GM12878 (cell line): ENCODE data around the gene EXOC4. TPM values are rescaled to one million over a fixed set of nuclear protein-coding genes. Genes with fewer than 3 reads are reported as not detected.

Experiments used
- ATAC-seq: fragments of 200-7000 bp; cut with Tn5 transposase; 3 replicates; pipeline ENCODE4 v1.9.1; 2020; ENCODE audit warnings: mild to moderate bottlenecking, moderate library complexity
- BruUV-seq: library from RNA; stranded (reverse); fragments of 400-500 nt; replicated peaks from 2 replicates; lab custom pipeline; 2021; lab: Mats Ljungman, UMichigan
- CTCF ChIA-PET: fragments of 300-600 bp; sonication (Branson Sonifier 250); formaldehyde crosslinking; extraction: SDS; loops from one replicate; lab custom pipeline; 2021; ENCODE audit warnings: inconsistent platforms; lab: Yijun Ruan, JAX
- POLR2A ChIA-PET: fragments of 350-600 bp; formaldehyde crosslinking; extraction: SDS; loops from one replicate; lab custom pipeline; 2021; ENCODE audit warnings: inconsistent platforms; lab: Charles Lee
- RAD21 ChIA-PET: fragments of 300-600 bp; sonication (Branson Sonifier 250); formaldehyde crosslinking; loops from one replicate; lab custom pipeline; 2023; ENCODE audit warnings: antibody characterized with exemption; ENCODE audit not compliant: unreplicated experiment; lab: Charles Lee
- SMC1A ChIA-PET: fragments of 300-600 bp; sonication (Branson Sonifier 250); formaldehyde crosslinking; loops from one replicate; lab custom pipeline; 2023; ENCODE audit not compliant: unreplicated experiment, uncharacterized antibody; lab: Charles Lee
- DNase-seq: peaks from one replicate; pipeline ENCODE4 v3.0.0-alpha.2; 2011; ENCODE audit warnings: low read depth, low spot score
- FAIRE-seq: peaks from 3 replicates; lab custom pipeline; 2011; peaks lifted over from hg19 to GRCh38; lab: Jason Lieb, UNC
- H2AFZ ChIP-seq: 2 replicates; pipeline ENCODE4 v1.6.0; 2011; ENCODE audit warnings: low read depth, low read length, control low read depth; ENCODE audit not compliant: control insufficient read depth
- H3K27ac ChIP-seq: 2 replicates; pipeline ENCODE4 v1.5.1; 2011; ENCODE audit warnings: control low read depth; ENCODE audit not compliant: control insufficient read depth, insufficient read depth
- H3K27me3 ChIP-seq, 2 experiments: replicated peaks in 1 of 2; 2 replicates each; pipeline versions ENCODE4 v1.6.0 to v1.6.1; 2011; ENCODE audit warnings: low read length in 1 of 2; ENCODE audit not compliant: control insufficient read depth in 2 of 2, insufficient read depth in 2 of 2
- H3K36me3 ChIP-seq, 2 experiments: 2 replicates each; pipeline ENCODE4 v1.5.1; 2011; ENCODE audit warnings: low read length in 1 of 2; ENCODE audit not compliant: control insufficient read depth in 2 of 2, insufficient read depth in 2 of 2
- H3K4me1 ChIP-seq: 2 replicates; pipeline ENCODE4 v1.6.1; 2011; ENCODE audit warnings: mild to moderate bottlenecking, low read length, moderate library complexity, mixed read lengths; ENCODE audit not compliant: control insufficient read depth, insufficient read depth
- H3K4me2 ChIP-seq: 2 replicates; pipeline ENCODE4 v1.6.0; 2011; ENCODE audit warnings: control low read depth; ENCODE audit not compliant: control insufficient read depth, insufficient read depth
- H3K4me3 ChIP-seq: fragments of 200-600 bp; sonication (generic); 2 replicates; pipeline ENCODE4 v1.5.1; 2016
- H3K79me2 ChIP-seq: 2 replicates; pipeline ENCODE4 v1.6.0; 2011; ENCODE audit warnings: low read length; ENCODE audit not compliant: control insufficient read depth, insufficient read depth
- H3K9ac ChIP-seq: 2 replicates; pipeline ENCODE4 v1.8.0; 2011; ENCODE audit warnings: low read length, control low read depth, mixed read lengths; ENCODE audit not compliant: control insufficient read depth, insufficient read depth
- H3K9me3 ChIP-seq: replicated peaks from 3 replicates; pipeline ENCODE4 v1.5.1; 2011; ENCODE audit warnings: mild to moderate bottlenecking, low read length; ENCODE audit not compliant: control insufficient read depth, insufficient read depth
- H4K20me1 ChIP-seq: 2 replicates; pipeline ENCODE4 v1.6.0; 2011; ENCODE audit not compliant: control insufficient read depth, insufficient read depth
- ATF7 ChIP-seq: fragments of 450-650 bp; IDR thresholded peaks from 2 replicates; pipeline ENCODE4 v1.6.1; 2016; ENCODE audit warnings: low read depth, mild to moderate bottlenecking
- CBX3 ChIP-seq: fragments of 200-600 bp; sonication (generic); IDR thresholded peaks from 2 replicates; pipeline ENCODE4 v1.6.1; 2016; ENCODE audit warnings: low read depth, borderline replicate concordance
- CHD4 ChIP-seq: fragments of 200-600 bp; sonication (generic); IDR thresholded peaks from 2 replicates; pipeline ENCODE4 v1.6.1; 2016; ENCODE audit warnings: mild to moderate bottlenecking
- GABPA ChIP-seq: IDR thresholded peaks from 2 replicates; pipeline ENCODE4 v1.6.1; 2014; ENCODE audit warnings: antibody characterized with exemption, low read depth, mild to moderate bottlenecking, inconsistent platforms
- NBN ChIP-seq: fragments of 450-650 bp; IDR thresholded peaks from 2 replicates; pipeline ENCODE4 v1.6.1; 2016
- SMAD5 ChIP-seq: IDR thresholded peaks from 2 replicates; pipeline ENCODE4 v1.6.1; 2016; ENCODE audit warnings: antibody characterized with exemption, low read depth
- SP1 ChIP-seq: IDR thresholded peaks from one replicate; pipeline ENCODE4 v1.6.1; 2011; ENCODE audit warnings: low read depth, low read length
- SPI1 ChIP-seq: IDR thresholded peaks from 2 replicates; pipeline ENCODE4 v1.6.1; 2011; ENCODE audit warnings: low read depth, mild to moderate bottlenecking, low read length, moderate library complexity, borderline replicate concordance; ENCODE audit not compliant: insufficient read depth
- TBL1XR1 ChIP-seq: IDR thresholded peaks from 2 replicates; pipeline ENCODE4 v1.6.1; 2012; ENCODE audit warnings: low read depth, low read length, improper control_type of control experiment
- YY1 ChIP-seq: IDR thresholded peaks from 2 replicates; pipeline ENCODE4 v1.6.1; 2011; ENCODE audit warnings: low read depth, mild to moderate bottlenecking, low read length
- WGBS: methylation state at CpG from one replicate; pipeline ENCODE4 v1.1.6; 2016; ENCODE audit warnings: low lambda C conversion rate; ENCODE audit not compliant: insufficient replicate concordance, insufficient coverage; ENCODE audit errors: missing lambda C conversion rate; 5-methylcytosine and 5-hydroxymethylcytosine counted together
- in situ Hi-C: fragments of 300-500 bp; cut with MboI; formaldehyde crosslinking; loops from 9 replicates; pipeline ENCODE4 v1.14.3; 2018; ENCODE audit warnings: mixed read lengths
- intact Hi-C: fragments of 100-400 bp; cut with micrococcal nuclease; formaldehyde crosslinking; loops from one replicate; pipeline ENCODE4 v1.14.2; 2022; ENCODE audit not compliant: unreplicated experiment
- polyA plus RNA-seq, 11 experiments: library from polyadenylated mRNA; depleted of rRNA in 4 of 11; unstranded in 6 of 11; stranded (reverse) in 5 of 11; fragments of >200 nt; fragmentation: Nextera tagmentation in 4 of 11; fragmentation: Illumina TruSeq in 1 of 11; extraction: Ambion mirVana in 4 of 11; extraction: Trizol in 1 of 11; gene quantifications; 1 replicate in 1 of 11; 2 replicates in 10 of 11; pipeline versions ENCODE4 v1.2.1 to v1.2.3, GENCODE V29; 2011 to 2016; ENCODE audit warnings: inconsistent platforms in 2 of 11, missing spikeins in 2 of 11, low read depth in 1 of 11
- total RNA-seq, 4 experiments: library from RNA; depleted of rRNA in 3 of 4; stranded (reverse); fragments of >200 nt in 3 of 4; fragmentation: Illumina TruSeq in 1 of 4; extraction: Trizol in 1 of 4; gene quantifications; 2 replicates each; pipeline versions ENCODE4 v1.2.1 to v1.2.3, GENCODE V29; 2013 to 2021
- TF ChIP-seq, protein P1 (sequence below): IDR thresholded peaks from 2 replicates; pipeline ENCODE4 v1.6.1; 2011; ENCODE audit warnings: borderline replicate concordance, low read depth, mild to moderate bottlenecking, moderate library complexity, low read length; ENCODE audit not compliant: insufficient read depth, poor library complexity, severe bottlenecking
- TF ChIP-seq, protein P2 (sequence below): fragments of 450-650 bp; formaldehyde crosslinking; IDR thresholded peaks from 2 replicates; pipeline ENCODE4 v1.4.0; 2020; ENCODE audit warnings: mild to moderate bottlenecking, moderate library complexity
- TF ChIP-seq, protein P3 (sequence below): IDR thresholded peaks from 2 replicates; pipeline ENCODE4 v1.6.1; 2011; ENCODE audit warnings: mild to moderate bottlenecking, low read depth, low read length, moderate library complexity; ENCODE audit not compliant: insufficient replicate concordance
- TF ChIP-seq, protein P4 (sequence below): fragments of 450-650 bp; IDR thresholded peaks from 2 replicates; pipeline ENCODE4 v1.6.1; 2017; ENCODE audit warnings: antibody characterized with exemption, mild to moderate bottlenecking, moderate library complexity

Gene EXOC4
- total and polyA plus RNA-seq, 10 of the 15 experiments (the other 5 are each of a cell fraction or from before 2014, with no cell fraction given) = 13.2 to 44.5 (median 29.6) TPM

DNA sequence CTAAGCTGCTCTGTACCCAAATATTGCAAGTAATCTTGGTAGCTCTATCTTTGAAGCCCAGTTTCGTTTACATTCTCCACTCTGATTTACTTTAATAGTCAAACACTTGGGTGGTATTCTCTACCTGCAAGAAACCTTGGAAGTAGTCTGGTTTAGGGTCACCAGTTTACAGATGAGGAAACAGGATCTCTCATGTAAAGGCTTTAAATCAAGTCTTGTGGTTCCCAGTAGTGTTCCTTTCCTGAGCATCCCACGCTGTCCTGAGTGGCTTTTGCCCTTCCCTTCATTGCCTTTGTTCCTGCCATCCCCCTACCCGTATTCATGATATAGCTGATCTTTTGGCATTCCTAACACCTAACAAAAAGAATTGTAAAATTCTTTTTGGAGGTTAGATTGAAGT is 20.3 kb downstream of the EXOC4 start:
- H4K20me1 ChIP-seq = no peaks in the 10 kb centered on the region
- H3K9me3 ChIP-seq = no peaks in the 10 kb centered on the region; the same call in 2 of the 3 replicates
- H3K79me2 ChIP-seq = no peaks in the 10 kb centered on the region; the same call in 1 of the 2 replicates
- H3K27ac ChIP-seq = no peak overlapping the region
- H3K27me3 ChIP-seq = no peaks in the 10 kb centered on the region
- H3K36me3 ChIP-seq = peaks cover 0 to 11% of the 10 kb centered on the region in 2 experiments; a peak in 2 of 4 replicates
- no peak overlapping the region for H3K4me2 ChIP-seq
- no peak overlapping the region for H3K4me3 ChIP-seq
- ATAC-seq (no peak), FAIRE-seq (peak; percentile 38), DNase-seq (no peak)
- no TSS peak for BruUV-seq
- in situ Hi-C loops = no loop called here
- POLR2A ChIA-PET = no interaction called here
- H2AFZ ChIP-seq = no peak overlapping the region
- SMC1A ChIA-PET = interaction anchor here (0.9 to 1.2 kb wide), 2 partner anchors 9 to 41 kb away, joined by 3 read pairs; no protein-coding TSS in a partner anchor
- no peak overlapping the region for H3K9ac ChIP-seq
- H3K4me1 ChIP-seq = no peaks in the 10 kb centered on the region
- CTCF ChIA-PET = interaction anchor here (1.0 to 1.4 kb wide), 2 partner anchors 11 to 20 kb away, joined by 3 to 4 read pairs; no protein-coding TSS in a partner anchor
- intact Hi-C loops = no loop called here
- RAD21 ChIA-PET = no interaction called here
- TF ChIP-seq GABPA (no peak), SMAD5 (no peak), CHD4 (no peak), CBX3 (no peak), ATF7 (no peak), TBL1XR1 (no peak), YY1 (no peak), SPI1 (no peak), NBN (no peak), SP1 (no peak)
- TF ChIP-seq, protein P1, sequence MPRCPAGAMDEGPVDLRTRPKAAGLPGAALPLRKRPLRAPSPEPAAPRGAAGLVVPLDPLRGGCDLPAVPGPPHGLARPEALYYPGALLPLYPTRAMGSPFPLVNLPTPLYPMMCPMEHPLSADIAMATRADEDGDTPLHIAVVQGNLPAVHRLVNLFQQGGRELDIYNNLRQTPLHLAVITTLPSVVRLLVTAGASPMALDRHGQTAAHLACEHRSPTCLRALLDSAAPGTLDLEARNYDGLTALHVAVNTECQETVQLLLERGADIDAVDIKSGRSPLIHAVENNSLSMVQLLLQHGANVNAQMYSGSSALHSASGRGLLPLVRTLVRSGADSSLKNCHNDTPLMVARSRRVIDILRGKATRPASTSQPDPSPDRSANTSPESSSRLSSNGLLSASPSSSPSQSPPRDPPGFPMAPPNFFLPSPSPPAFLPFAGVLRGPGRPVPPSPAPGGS = no peak
- TF ChIP-seq, protein P2, sequence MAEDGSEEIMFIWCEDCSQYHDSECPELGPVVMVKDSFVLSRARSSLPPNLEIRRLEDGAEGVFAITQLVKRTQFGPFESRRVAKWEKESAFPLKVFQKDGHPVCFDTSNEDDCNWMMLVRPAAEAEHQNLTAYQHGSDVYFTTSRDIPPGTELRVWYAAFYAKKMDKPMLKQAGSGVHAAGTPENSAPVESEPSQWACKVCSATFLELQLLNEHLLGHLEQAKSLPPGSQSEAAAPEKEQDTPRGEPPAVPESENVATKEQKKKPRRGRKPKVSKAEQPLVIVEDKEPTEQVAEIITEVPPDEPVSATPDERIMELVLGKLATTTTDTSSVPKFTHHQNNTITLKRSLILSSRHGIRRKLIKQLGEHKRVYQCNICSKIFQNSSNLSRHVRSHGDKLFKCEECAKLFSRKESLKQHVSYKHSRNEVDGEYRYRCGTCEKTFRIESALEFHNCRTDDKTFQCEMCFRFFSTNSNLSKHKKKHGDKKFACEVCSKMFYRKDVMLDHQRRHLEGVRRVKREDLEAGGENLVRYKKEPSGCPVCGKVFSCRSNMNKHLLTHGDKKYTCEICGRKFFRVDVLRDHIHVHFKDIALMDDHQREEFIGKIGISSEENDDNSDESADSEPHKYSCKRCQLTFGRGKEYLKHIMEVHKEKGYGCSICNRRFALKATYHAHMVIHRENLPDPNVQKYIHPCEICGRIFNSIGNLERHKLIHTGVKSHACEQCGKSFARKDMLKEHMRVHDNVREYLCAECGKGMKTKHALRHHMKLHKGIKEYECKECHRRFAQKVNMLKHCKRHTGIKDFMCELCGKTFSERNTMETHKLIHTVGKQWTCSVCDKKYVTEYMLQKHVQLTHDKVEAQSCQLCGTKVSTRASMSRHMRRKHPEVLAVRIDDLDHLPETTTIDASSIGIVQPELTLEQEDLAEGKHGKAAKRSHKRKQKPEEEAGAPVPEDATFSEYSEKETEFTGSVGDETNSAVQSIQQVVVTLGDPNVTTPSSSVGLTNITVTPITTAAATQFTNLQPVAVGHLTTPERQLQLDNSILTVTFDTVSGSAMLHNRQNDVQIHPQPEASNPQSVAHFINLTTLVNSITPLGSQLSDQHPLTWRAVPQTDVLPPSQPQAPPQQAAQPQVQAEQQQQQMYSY (CRISPR knock-in tag) = no peak
- TF ChIP-seq, protein P3, sequence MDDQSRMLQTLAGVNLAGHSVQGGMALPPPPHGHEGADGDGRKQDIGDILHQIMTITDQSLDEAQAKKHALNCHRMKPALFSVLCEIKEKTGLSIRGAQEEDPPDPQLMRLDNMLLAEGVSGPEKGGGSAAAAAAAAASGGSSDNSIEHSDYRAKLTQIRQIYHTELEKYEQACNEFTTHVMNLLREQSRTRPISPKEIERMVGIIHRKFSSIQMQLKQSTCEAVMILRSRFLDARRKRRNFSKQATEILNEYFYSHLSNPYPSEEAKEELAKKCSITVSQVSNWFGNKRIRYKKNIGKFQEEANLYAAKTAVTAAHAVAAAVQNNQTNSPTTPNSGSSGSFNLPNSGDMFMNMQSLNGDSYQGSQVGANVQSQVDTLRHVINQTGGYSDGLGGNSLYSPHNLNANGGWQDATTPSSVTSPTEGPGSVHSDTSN = no peak
- TF ChIP-seq, protein P4, sequence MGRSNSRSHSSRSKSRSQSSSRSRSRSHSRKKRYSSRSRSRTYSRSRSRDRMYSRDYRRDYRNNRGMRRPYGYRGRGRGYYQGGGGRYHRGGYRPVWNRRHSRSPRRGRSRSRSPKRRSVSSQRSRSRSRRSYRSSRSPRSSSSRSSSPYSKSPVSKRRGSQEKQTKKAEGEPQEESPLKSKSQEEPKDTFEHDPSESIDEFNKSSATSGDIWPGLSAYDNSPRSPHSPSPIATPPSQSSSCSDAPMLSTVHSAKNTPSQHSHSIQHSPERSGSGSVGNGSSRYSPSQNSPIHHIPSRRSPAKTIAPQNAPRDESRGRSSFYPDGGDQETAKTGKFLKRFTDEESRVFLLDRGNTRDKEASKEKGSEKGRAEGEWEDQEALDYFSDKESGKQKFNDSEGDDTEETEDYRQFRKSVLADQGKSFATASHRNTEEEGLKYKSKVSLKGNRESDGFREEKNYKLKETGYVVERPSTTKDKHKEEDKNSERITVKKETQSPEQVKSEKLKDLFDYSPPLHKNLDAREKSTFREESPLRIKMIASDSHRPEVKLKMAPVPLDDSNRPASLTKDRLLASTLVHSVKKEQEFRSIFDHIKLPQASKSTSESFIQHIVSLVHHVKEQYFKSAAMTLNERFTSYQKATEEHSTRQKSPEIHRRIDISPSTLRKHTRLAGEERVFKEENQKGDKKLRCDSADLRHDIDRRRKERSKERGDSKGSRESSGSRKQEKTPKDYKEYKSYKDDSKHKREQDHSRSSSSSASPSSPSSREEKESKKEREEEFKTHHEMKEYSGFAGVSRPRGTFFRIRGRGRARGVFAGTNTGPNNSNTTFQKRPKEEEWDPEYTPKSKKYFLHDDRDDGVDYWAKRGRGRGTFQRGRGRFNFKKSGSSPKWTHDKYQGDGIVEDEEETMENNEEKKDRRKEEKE = no peak
- TF ChIP-seq, all 136 proteins: peak for 0
- WGBS = 73% methylated on average over 3 of the region's 3 CpGs
